ENCODE measurements around the gene RTN4RL1.

RTN4RL1 gene

GRCh38 chr17:2025622-2026309, 632 bp upstream of the RTN4RL1 start:
- Histone ChIP-seq H3K4me1 (ENCODE audit: control insufficient read depth in 5 of 5, insufficient read depth in 5 of 5, low read length in 5 of 5) (peaks cover 2 to 56% (median 52%) of the 10 kb centered on the region in 5 donors), H3K9ac (ENCODE audit: low read length in 5 of 5) (peak overlapping the region in 3 of 5 donors; percentile 40 to 59 (median 53)), H3K27ac (ENCODE audit: low read depth, low read length) (peak overlapping the region; percentile 50)

GRCh38 chr17:2024572-2025219, 438 bp downstream of the RTN4RL1 start:
- Histone ChIP-seq H3K36me3 (ENCODE audit: control insufficient read depth in 5 of 5, insufficient read depth in 5 of 5, low read length in 5 of 5) (no peaks in the 10 kb centered on the region), H3K4me1 (ENCODE audit: control insufficient read depth in 5 of 5, insufficient read depth in 5 of 5, low read length in 5 of 5) (peaks cover 2 to 55% (median 45%) of the 10 kb centered on the region in 5 donors), H3K27ac (ENCODE audit: low read depth, low read length) (no peak overlapping the region), H3K27me3 (ENCODE audit: control insufficient read depth in 5 of 5, insufficient read depth in 4 of 5, low read length in 5 of 5) (peaks cover 0 to 7% (median 4%) of the 10 kb centered on the region in 5 donors), H3K9ac (ENCODE audit: low read length in 5 of 5) (peak overlapping the region in 3 of 5 donors; percentile 8 to 41 (median 16)), H3K9me3 (ENCODE audit: control insufficient read depth in 5 of 5, low read length in 5 of 5) (no peaks in the 10 kb centered on the region), H3K4me3 (ENCODE audit: low read depth in 1 of 5, low read length in 5 of 5) (peak overlapping the region in 4 of 5 donors; percentile 62 to 88 (median 72))

More at GRCh38 chr17:2025622-2026309, 632 bp upstream of the RTN4RL1 start:
- H3K36me3 ChIP-seq (ENCODE audit: control insufficient read depth in 5 of 5, insufficient read depth in 5 of 5, low read length in 5 of 5): no peaks in the 10 kb centered on the region
- H3K27me3 ChIP-seq (ENCODE audit: control insufficient read depth in 5 of 5, insufficient read depth in 4 of 5, low read length in 5 of 5): peaks cover 0 to 7% (median 4%) of the 10 kb centered on the region in 5 donors
- peak overlapping the region in 4 of 5 donors; percentile 62 to 88 (median 72) for H3K4me3 ChIP-seq (ENCODE audit: low read depth in 1 of 5, low read length in 5 of 5)
- no peaks in the 10 kb centered on the region for H3K9me3 ChIP-seq (ENCODE audit: control insufficient read depth in 5 of 5, low read length in 5 of 5)

- H3K27me3 ChIP-seq (ENCODE audit: control insufficient read depth in 5 of 5, insufficient read depth in 4 of 5, low read length in 5 of 5): peaks cover 0 to 7% (median 4%) of the 10 kb centered on the region in 5 donors
- H3K27ac ChIP-seq (ENCODE audit: low read depth, low read length): no peak overlapping the region
- H3K36me3 ChIP-seq (ENCODE audit: control insufficient read depth in 5 of 5, insufficient read depth in 5 of 5, low read length in 5 of 5): no peaks in the 10 kb centered on the region
- peaks cover 2 to 56% (median 44%) of the 10 kb centered on the region in 5 donors for H3K4me1 ChIP-seq (ENCODE audit: control insufficient read depth in 5 of 5, insufficient read depth in 5 of 5, low read length in 5 of 5)
- H3K9ac ChIP-seq (ENCODE audit: low read length in 5 of 5): peak overlapping the region in 3 of 5 donors; percentile 15 to 51 (median 41)
- H3K4me3 ChIP-seq (ENCODE audit: low read depth in 1 of 5, low read length in 5 of 5): peak overlapping the region in 4 of 5 donors; percentile 62 to 88 (median 72)
- no peaks in the 10 kb centered on the region for H3K9me3 ChIP-seq (ENCODE audit: control insufficient read depth in 5 of 5, low read length in 5 of 5)
These were observed 1.2 kb downstream of the RTN4RL1 start for GRCh38 chr17:2023692-2024571.

GRCh38 chr17:2023256-2023655, 1.9 kb downstream of the RTN4RL1 start:
- H3K27ac ChIP-seq (ENCODE audit: low read depth, low read length): no peak overlapping the region
- H3K4me1 ChIP-seq (ENCODE audit: control insufficient read depth in 5 of 5, insufficient read depth in 5 of 5, low read length in 5 of 5): peaks cover 2 to 62% (median 49%) of the 10 kb centered on the region in 5 donors
- no peak overlapping the region for H3K4me3 ChIP-seq (ENCODE audit: low read depth in 1 of 5, low read length in 5 of 5)
- no peaks in the 10 kb centered on the region for H3K36me3 ChIP-seq (ENCODE audit: control insufficient read depth in 5 of 5, insufficient read depth in 5 of 5, low read length in 5 of 5)
- H3K9ac ChIP-seq (ENCODE audit: low read length in 5 of 5): no peak overlapping the region
- H3K9me3 ChIP-seq (ENCODE audit: control insufficient read depth in 5 of 5, low read length in 5 of 5): no peaks in the 10 kb centered on the region
- H3K27me3 ChIP-seq (ENCODE audit: control insufficient read depth in 5 of 5, insufficient read depth in 4 of 5, low read length in 5 of 5): peaks cover 0 to 7% (median 3%) of the 10 kb centered on the region in 5 donors

- Histone ChIP-seq H3K27ac (ENCODE audit: low read depth, low read length) (no peak overlapping the region), H3K4me3 (ENCODE audit: low read depth in 1 of 5, low read length in 5 of 5) (no peak overlapping the region), H3K27me3 (ENCODE audit: control insufficient read depth in 5 of 5, insufficient read depth in 4 of 5, low read length in 5 of 5) (peaks cover 0 to 4% (median 0%) of the 10 kb centered on the region in 5 donors), H3K36me3 (ENCODE audit: control insufficient read depth in 5 of 5, insufficient read depth in 5 of 5, low read length in 5 of 5) (no peaks in the 10 kb centered on the region), H3K9me3 (ENCODE audit: control insufficient read depth in 5 of 5, low read length in 5 of 5) (no peaks in the 10 kb centered on the region), H3K9ac (ENCODE audit: low read length in 5 of 5) (no peak overlapping the region), H3K4me1 (ENCODE audit: control insufficient read depth in 5 of 5, insufficient read depth in 5 of 5, low read length in 5 of 5) (peaks cover 3 to 67% (median 53%) of the 10 kb centered on the region in 5 donors)
These were observed 2.4 kb downstream of the RTN4RL1 start for GRCh38 chr17:2022647-2023240.

GRCh38 chr17:2020721-2021120, 4.4 kb downstream of the RTN4RL1 start:
- Histone ChIP-seq H3K27me3 (ENCODE audit: control insufficient read depth in 5 of 5, insufficient read depth in 4 of 5, low read length in 5 of 5) (no peaks in the 10 kb centered on the region), H3K27ac (ENCODE audit: low read depth, low read length) (no peak overlapping the region), H3K9me3 (ENCODE audit: control insufficient read depth in 5 of 5, low read length in 5 of 5) (no peaks in the 10 kb centered on the region), H3K9ac (ENCODE audit: low read length in 5 of 5) (peak overlapping the region in 1 of 5 donors; percentile 2), H3K4me1 (ENCODE audit: control insufficient read depth in 5 of 5, insufficient read depth in 5 of 5, low read length in 5 of 5) (peaks cover 2 to 76% (median 58%) of the 10 kb centered on the region in 5 donors), H3K4me3 (ENCODE audit: low read depth in 1 of 5, low read length in 5 of 5) (no peak overlapping the region), H3K36me3 (ENCODE audit: control insufficient read depth in 5 of 5, insufficient read depth in 5 of 5, low read length in 5 of 5) (no peaks in the 10 kb centered on the region)

- Histone ChIP-seq H3K9me3 (ENCODE audit: control insufficient read depth in 5 of 5, low read length in 5 of 5) (no peaks in the 10 kb centered on the region), H3K4me1 (ENCODE audit: control insufficient read depth in 5 of 5, insufficient read depth in 5 of 5, low read length in 5 of 5) (peaks cover 2 to 70% (median 59%) of the 10 kb centered on the region in 5 donors), H3K27ac (ENCODE audit: low read depth, low read length) (no peak overlapping the region), H3K27me3 (ENCODE audit: control insufficient read depth in 5 of 5, insufficient read depth in 4 of 5, low read length in 5 of 5) (no peaks in the 10 kb centered on the region), H3K4me3 (ENCODE audit: low read depth in 1 of 5, low read length in 5 of 5) (no peak overlapping the region), H3K9ac (ENCODE audit: low read length in 5 of 5) (no peak overlapping the region), H3K36me3 (ENCODE audit: control insufficient read depth in 5 of 5, insufficient read depth in 5 of 5, low read length in 5 of 5) (no peaks in the 10 kb centered on the region)
These were observed 5.4 kb downstream of the RTN4RL1 start for GRCh38 chr17:2019723-2020122.

GRCh38 chr17:2018716-2019510, 6.2 kb downstream of the RTN4RL1 start:
- Histone ChIP-seq H3K27me3 (ENCODE audit: control insufficient read depth in 5 of 5, insufficient read depth in 4 of 5, low read length in 5 of 5) (no peaks in the 10 kb centered on the region), H3K27ac (ENCODE audit: low read depth, low read length) (no peak overlapping the region)

More at GRCh38 chr17:2018716-2019510, 6.2 kb downstream of the RTN4RL1 start:
- Histone ChIP-seq H3K36me3 (ENCODE audit: control insufficient read depth in 5 of 5, insufficient read depth in 5 of 5, low read length in 5 of 5) (no peaks in the 10 kb centered on the region), H3K4me1 (ENCODE audit: control insufficient read depth in 5 of 5, insufficient read depth in 5 of 5, low read length in 5 of 5) (peaks cover 4 to 70% (median 55%) of the 10 kb centered on the region in 5 donors), H3K9me3 (ENCODE audit: control insufficient read depth in 5 of 5, low read length in 5 of 5) (no peaks in the 10 kb centered on the region), H3K4me3 (ENCODE audit: low read depth in 1 of 5, low read length in 5 of 5) (no peak overlapping the region), H3K9ac (ENCODE audit: low read length in 5 of 5) (no peak overlapping the region)
